HepG2 (cell line): ENCODE data around the gene METTL13.

Experiments used
- GPN1 ChIP-seq: sonication (generic); formaldehyde crosslinking; IDR thresholded peaks from 2 replicates; pipeline ENCODE4 v1.5.1; 2020; ENCODE audit warnings: missing genetic modification reagents, borderline replicate concordance
- JUNB ChIP-seq: sonication (generic); formaldehyde crosslinking; IDR thresholded peaks from 2 replicates; pipeline ENCODE4 v1.8.0; 2022; ENCODE audit warnings: missing genetic modification reagents, mild to moderate bottlenecking, borderline replicate concordance
- ZFX ChIP-seq: sonication (generic); formaldehyde crosslinking; IDR thresholded peaks from 2 replicates; pipeline ENCODE4 v1.4.0; 2020; ENCODE audit warnings: mild to moderate bottlenecking, low read depth, missing genetic modification reagents, moderate library complexity
- TF ChIP-seq, protein P1 (sequence below): sonication (generic); formaldehyde crosslinking; conservative IDR thresholded peaks from 2 replicates; pipeline ENCODE4 v1.4.0; 2020; ENCODE audit warnings: missing genetic modification reagents
- TF ChIP-seq, protein P2 (sequence below): sonication (generic); formaldehyde crosslinking; IDR thresholded peaks from 2 replicates; pipeline ENCODE4 v1.5.0; 2020; ENCODE audit warnings: mild to moderate bottlenecking, missing genetic modification reagents, moderate library complexity
- TF ChIP-seq, protein P3 (sequence below): sonication (generic); formaldehyde crosslinking; IDR thresholded peaks from 2 replicates; pipeline ENCODE4 v1.4.0; 2020; ENCODE audit warnings: mild to moderate bottlenecking, missing genetic modification reagents
- TF ChIP-seq, protein P4 (sequence below): sonication (generic); formaldehyde crosslinking; IDR thresholded peaks from 2 replicates; pipeline ENCODE4 v1.4.0; 2020; ENCODE audit warnings: missing genetic modification reagents

- TF ChIP-seq, protein P1, sequence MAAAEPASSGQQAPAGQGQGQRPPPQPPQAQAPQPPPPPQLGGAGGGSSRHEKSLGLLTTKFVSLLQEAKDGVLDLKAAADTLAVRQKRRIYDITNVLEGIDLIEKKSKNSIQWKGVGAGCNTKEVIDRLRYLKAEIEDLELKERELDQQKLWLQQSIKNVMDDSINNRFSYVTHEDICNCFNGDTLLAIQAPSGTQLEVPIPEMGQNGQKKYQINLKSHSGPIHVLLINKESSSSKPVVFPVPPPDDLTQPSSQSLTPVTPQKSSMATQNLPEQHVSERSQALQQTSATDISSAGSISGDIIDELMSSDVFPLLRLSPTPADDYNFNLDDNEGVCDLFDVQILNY (CRISPR knock-in tag) = no peak
- TF ChIP-seq, protein P2, sequence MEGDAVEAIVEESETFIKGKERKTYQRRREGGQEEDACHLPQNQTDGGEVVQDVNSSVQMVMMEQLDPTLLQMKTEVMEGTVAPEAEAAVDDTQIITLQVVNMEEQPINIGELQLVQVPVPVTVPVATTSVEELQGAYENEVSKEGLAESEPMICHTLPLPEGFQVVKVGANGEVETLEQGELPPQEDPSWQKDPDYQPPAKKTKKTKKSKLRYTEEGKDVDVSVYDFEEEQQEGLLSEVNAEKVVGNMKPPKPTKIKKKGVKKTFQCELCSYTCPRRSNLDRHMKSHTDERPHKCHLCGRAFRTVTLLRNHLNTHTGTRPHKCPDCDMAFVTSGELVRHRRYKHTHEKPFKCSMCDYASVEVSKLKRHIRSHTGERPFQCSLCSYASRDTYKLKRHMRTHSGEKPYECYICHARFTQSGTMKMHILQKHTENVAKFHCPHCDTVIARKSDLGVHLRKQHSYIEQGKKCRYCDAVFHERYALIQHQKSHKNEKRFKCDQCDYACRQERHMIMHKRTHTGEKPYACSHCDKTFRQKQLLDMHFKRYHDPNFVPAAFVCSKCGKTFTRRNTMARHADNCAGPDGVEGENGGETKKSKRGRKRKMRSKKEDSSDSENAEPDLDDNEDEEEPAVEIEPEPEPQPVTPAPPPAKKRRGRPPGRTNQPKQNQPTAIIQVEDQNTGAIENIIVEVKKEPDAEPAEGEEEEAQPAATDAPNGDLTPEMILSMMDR (CRISPR knock-in tag) = no peak
- TF ChIP-seq, protein P3, sequence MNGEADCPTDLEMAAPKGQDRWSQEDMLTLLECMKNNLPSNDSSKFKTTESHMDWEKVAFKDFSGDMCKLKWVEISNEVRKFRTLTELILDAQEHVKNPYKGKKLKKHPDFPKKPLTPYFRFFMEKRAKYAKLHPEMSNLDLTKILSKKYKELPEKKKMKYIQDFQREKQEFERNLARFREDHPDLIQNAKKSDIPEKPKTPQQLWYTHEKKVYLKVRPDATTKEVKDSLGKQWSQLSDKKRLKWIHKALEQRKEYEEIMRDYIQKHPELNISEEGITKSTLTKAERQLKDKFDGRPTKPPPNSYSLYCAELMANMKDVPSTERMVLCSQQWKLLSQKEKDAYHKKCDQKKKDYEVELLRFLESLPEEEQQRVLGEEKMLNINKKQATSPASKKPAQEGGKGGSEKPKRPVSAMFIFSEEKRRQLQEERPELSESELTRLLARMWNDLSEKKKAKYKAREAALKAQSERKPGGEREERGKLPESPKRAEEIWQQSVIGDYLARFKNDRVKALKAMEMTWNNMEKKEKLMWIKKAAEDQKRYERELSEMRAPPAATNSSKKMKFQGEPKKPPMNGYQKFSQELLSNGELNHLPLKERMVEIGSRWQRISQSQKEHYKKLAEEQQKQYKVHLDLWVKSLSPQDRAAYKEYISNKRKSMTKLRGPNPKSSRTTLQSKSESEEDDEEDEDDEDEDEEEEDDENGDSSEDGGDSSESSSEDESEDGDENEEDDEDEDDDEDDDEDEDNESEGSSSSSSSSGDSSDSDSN (CRISPR knock-in tag) = no peak
- TF ChIP-seq, protein P4, sequence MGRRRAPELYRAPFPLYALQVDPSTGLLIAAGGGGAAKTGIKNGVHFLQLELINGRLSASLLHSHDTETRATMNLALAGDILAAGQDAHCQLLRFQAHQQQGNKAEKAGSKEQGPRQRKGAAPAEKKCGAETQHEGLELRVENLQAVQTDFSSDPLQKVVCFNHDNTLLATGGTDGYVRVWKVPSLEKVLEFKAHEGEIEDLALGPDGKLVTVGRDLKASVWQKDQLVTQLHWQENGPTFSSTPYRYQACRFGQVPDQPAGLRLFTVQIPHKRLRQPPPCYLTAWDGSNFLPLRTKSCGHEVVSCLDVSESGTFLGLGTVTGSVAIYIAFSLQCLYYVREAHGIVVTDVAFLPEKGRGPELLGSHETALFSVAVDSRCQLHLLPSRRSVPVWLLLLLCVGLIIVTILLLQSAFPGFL (CRISPR knock-in tag) = no peak
- TF ChIP-seq ZFX (no peak), JUNB (CRISPR knock-in tag) (no peak), GPN1 (CRISPR knock-in tag) (no peak)
Observed at GRCh38 chr1:171753685-171754352, 27.6 kb upstream of the METTL13 start.
